ENCODE measurements around the gene SDF2.
A peak's percentile ranks its signal among the peaks of the same experiment; 100 is the strongest.

The SDF2 gene

DNA sequence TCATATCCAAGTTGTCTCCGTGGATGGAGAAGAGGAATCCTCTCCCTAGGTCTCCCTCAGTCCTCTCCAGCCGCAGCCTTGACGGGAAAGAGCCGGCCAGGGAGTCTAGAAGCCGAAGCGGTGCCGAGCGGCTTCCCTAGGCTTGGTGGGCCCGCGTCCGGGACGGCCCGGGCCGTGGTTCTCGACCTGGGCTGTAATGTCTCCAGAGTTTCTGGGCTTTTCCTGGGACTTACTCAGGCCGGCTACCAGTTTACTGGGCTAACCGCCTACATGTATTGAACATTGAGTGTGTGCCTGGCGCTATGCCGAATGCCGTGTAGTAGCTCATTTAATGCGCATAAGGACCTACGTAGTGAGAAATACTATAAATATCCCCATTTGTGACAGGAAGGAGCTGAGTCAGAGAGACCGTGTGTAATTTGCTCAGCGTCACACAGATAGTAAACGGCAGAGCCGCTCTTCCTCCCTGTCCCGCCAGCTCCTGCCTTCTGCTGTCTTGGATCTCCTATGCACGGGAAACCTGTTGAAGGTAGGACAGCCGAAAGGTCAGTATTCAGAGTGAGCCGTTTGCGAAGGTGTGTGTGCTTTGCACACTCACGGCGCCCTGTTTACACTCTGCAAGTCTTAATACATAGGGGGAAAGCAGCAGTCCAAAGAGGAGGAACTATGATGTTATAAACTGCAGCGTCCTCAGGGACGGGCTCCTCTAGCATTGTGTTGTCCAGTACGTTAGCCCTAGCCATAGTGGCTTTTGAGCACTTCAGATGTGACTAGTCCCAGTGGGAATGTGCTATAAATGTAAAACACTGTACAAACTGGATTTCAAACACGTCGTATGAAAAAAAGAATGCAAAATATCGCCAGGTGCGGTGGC is 62.2 kb downstream of the SDF2 start:
- Histone ChIP-seq H3K27ac (peak overlapping the region; percentile 71), H3K27me3 (ENCODE audit: control insufficient read depth, insufficient read depth, low read length) (no peaks in the 10 kb centered on the region), H3K4me1 (peaks cover 5% of the 10 kb centered on the region), H2AFZ (peak overlapping the region; percentile 96), H3K4me3 (ENCODE audit: low read depth, low read length) (peak overlapping the region; percentile 60), H3K9me3 (ENCODE audit: control insufficient read depth, low read length) (no peaks in the 10 kb centered on the region), H3K4me2 (ENCODE audit: low read length) (peak overlapping the region; percentile 77), H3K9ac (no peak overlapping the region), H3K79me2 (no peaks in the 10 kb centered on the region), H3K36me3 (ENCODE audit: control insufficient read depth, insufficient read depth, low read length) (no peaks in the 10 kb centered on the region)
- TF ChIP-seq, protein P1, sequence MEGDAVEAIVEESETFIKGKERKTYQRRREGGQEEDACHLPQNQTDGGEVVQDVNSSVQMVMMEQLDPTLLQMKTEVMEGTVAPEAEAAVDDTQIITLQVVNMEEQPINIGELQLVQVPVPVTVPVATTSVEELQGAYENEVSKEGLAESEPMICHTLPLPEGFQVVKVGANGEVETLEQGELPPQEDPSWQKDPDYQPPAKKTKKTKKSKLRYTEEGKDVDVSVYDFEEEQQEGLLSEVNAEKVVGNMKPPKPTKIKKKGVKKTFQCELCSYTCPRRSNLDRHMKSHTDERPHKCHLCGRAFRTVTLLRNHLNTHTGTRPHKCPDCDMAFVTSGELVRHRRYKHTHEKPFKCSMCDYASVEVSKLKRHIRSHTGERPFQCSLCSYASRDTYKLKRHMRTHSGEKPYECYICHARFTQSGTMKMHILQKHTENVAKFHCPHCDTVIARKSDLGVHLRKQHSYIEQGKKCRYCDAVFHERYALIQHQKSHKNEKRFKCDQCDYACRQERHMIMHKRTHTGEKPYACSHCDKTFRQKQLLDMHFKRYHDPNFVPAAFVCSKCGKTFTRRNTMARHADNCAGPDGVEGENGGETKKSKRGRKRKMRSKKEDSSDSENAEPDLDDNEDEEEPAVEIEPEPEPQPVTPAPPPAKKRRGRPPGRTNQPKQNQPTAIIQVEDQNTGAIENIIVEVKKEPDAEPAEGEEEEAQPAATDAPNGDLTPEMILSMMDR (IDR thresholded peaks at IDR 0.05): no peak

DNA sequence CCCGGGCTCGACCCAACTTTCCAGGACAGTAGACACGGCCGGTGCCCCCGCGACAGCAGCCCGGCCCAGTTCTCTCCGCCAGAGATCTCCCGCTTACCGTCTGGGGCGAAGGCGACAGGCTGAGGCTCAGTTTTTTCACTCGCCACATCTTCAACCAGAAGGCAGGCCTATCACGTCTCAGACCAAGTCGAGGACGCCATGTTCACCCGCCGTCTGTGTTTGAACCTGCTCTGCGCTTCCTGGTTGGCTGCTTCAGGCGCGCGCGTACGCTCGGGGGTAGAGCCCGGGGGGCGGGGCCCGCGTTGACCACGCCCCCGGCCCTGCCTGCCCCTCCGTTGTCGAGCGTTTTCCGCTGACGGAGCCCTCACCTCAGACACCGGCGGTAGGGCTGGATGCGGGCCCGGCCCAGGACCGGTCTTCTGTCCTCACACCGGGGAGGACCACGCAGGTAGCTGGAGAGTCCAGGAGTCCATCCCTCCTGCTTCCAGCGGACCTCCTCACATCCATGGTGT is 62.9 kb downstream of the SDF2 start, which contains the start of gene SPAG5:
Gene SPAG5 (minus strand): TSS at position 227 of the 512 bp plus-strand sequence. CDS start 79 bp downstream, at position 148.
- Histone ChIP-seq H3K27ac (peak within 1 kb of the TSS; percentile 71), H3K4me3 (ENCODE audit: low read depth, low read length) (peak within 1 kb of the TSS; percentile 60), H3K4me2 (ENCODE audit: low read length) (peak within 1 kb of the TSS; percentile 77), H2AFZ (peak within 1 kb of the TSS; percentile 96), H3K9ac (no peak within 1 kb of the TSS), H3K27me3 (ENCODE audit: control insufficient read depth, insufficient read depth, low read length) (no peaks in the 10 kb centered on the region), H3K4me1 (peaks cover 5% of the 10 kb centered on the region), H3K36me3 (ENCODE audit: control insufficient read depth, insufficient read depth, low read length) (no peaks in the 10 kb centered on the region), H3K79me2 (no peaks in the 10 kb centered on the region), H3K9me3 (ENCODE audit: control insufficient read depth, low read length) (no peaks in the 10 kb centered on the region)
- TF ChIP-seq, protein P1 (IDR thresholded peaks at IDR 0.05): no peak

DNA sequence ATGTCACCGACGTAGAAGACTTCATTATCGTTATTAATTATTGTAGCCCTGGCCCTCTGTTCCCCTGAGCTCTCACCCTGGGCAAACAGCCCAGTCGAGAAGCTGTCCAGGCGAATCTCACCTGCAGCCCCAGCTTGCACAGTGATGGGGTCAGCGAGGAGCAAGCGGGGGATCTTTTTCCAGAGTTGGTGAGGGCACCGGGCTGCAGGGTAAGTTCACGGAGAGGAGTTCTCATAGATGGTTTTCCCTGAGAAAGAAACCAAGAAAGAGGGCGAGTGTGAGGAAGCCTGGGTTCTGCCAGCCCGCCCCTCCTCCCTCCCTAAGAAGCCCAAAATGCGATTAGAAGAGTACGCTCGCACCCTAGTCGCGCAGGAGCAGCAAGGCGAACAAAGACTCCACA is 63.3 kb downstream of the SDF2 start:
- H3K4me1 ChIP-seq: peaks cover 5% of the 10 kb centered on the region
- H3K4me3 ChIP-seq (ENCODE audit: low read depth, low read length): peak overlapping the region; percentile 60
- no peaks in the 10 kb centered on the region for H3K27me3 ChIP-seq (ENCODE audit: control insufficient read depth, insufficient read depth, low read length)
- peak overlapping the region; percentile 96 for H2AFZ ChIP-seq
- no peak overlapping the region for H3K27ac ChIP-seq
- H3K9ac ChIP-seq: no peak overlapping the region
- no peaks in the 10 kb centered on the region for H3K9me3 ChIP-seq (ENCODE audit: control insufficient read depth, low read length)
- H3K79me2 ChIP-seq: no peaks in the 10 kb centered on the region
- H3K36me3 ChIP-seq (ENCODE audit: control insufficient read depth, insufficient read depth, low read length): no peaks in the 10 kb centered on the region
- TF ChIP-seq, protein P1 (IDR thresholded peaks at IDR 0.05): no peak
- H3K4me2 ChIP-seq (ENCODE audit: low read length): peak overlapping the region; percentile 77
